ENCODE results near the gene CTSC.

The CTSC gene

DNA sequence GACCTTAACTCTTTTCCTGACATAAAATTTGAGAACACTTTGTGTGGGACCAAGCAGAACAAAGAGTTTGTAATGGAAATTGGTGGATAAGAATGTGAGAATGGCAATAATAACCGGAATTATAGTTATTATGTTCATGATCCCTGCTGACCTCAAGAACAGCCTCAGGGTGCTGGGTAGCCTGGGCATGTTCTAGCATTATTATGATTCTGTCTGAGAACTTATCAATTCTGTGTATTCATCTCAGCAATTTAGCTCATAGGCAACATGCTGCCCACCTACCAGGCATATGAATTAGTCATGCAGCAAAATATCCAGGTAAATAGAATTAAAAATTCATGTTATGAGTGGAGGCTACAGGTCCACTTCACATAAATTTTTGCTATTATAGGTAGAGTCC is 61.9 kb downstream of the CTSC start:
- DNase-seq (ENCODE audit: low read depth) = no peak
- TF ChIP-seq POLR2A (IDR thresholded peaks at IDR 0.05; ENCODE audit: extremely low read depth, insufficient read length) = no peak
- TF ChIP-seq, protein P1, sequence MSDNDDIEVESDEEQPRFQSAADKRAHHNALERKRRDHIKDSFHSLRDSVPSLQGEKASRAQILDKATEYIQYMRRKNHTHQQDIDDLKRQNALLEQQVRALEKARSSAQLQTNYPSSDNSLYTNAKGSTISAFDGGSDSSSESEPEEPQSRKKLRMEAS (IDR thresholded peaks at IDR 0.05; ENCODE audit: low read depth, low read length) = no peak
- no peak overlapping the region for H3K4me3 ChIP-seq (ENCODE audit: low read depth, low read length)

DNA sequence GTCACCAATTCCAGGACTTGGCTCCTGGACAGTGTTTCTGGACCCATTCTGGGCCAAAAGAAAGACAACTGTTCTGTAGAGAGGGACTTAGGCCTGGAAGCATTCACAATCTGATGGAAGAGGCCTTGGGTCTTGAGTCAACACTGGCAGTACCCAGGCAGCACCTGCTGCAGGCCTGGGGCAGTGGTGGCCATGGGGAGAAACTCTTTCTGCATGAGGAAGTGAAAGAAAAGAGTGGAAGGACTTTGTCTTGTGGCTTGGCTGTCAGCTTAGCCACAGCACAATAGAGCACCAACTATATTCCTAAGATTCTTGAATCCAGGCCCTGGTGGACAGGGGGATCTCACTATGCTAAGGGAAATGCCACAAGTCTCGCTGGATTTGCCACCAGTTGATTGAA is 70.6 kb downstream of the CTSC start:
- DNase-seq (ENCODE audit: low read depth) = peak; percentile 19
- no peak overlapping the region for H3K4me3 ChIP-seq (ENCODE audit: low read depth, low read length)
- TF ChIP-seq, protein P2, sequence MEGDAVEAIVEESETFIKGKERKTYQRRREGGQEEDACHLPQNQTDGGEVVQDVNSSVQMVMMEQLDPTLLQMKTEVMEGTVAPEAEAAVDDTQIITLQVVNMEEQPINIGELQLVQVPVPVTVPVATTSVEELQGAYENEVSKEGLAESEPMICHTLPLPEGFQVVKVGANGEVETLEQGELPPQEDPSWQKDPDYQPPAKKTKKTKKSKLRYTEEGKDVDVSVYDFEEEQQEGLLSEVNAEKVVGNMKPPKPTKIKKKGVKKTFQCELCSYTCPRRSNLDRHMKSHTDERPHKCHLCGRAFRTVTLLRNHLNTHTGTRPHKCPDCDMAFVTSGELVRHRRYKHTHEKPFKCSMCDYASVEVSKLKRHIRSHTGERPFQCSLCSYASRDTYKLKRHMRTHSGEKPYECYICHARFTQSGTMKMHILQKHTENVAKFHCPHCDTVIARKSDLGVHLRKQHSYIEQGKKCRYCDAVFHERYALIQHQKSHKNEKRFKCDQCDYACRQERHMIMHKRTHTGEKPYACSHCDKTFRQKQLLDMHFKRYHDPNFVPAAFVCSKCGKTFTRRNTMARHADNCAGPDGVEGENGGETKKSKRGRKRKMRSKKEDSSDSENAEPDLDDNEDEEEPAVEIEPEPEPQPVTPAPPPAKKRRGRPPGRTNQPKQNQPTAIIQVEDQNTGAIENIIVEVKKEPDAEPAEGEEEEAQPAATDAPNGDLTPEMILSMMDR (IDR thresholded peaks at IDR 0.05; ENCODE audit: low read depth, low read length) = no peak
- no peak for TF ChIP-seq POLR2A (IDR thresholded peaks at IDR 0.05; ENCODE audit: extremely low read depth, insufficient read length)

DNA sequence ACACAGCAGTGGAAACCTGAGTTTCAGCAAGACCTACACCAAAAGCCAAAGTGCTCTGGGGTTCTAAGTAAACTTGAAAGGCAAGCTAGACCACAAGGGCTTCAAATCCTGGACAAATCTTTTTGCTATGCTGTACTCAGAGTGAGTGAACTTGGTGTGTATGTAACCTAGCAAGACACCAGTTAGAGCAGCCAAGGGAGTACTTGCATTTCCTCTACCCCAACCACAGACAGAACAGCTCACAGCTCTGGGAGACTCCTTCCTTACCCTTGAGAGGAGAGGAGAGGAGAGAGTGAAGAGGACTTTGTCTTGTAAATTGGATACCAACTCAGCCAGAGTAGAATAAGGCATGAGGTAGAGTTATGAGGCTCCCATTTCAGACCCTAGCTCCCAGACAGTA is 71.4 kb downstream of the CTSC start:
- no peak for DNase-seq (ENCODE audit: low read depth)
- TF ChIP-seq, protein P2 (IDR thresholded peaks at IDR 0.05; ENCODE audit: low read depth, low read length) = no peak
- no peak for TF ChIP-seq POLR2A (IDR thresholded peaks at IDR 0.05; ENCODE audit: extremely low read depth, insufficient read length)
- TF ChIP-seq MYC (IDR thresholded peaks at IDR 0.05; ENCODE audit: low read depth, low read length) = no peak
- TF ChIP-seq, protein P1 (IDR thresholded peaks at IDR 0.05; ENCODE audit: low read depth, low read length) = no peak
- no peak overlapping the region for H3K4me3 ChIP-seq (ENCODE audit: low read depth, low read length)

DNA sequence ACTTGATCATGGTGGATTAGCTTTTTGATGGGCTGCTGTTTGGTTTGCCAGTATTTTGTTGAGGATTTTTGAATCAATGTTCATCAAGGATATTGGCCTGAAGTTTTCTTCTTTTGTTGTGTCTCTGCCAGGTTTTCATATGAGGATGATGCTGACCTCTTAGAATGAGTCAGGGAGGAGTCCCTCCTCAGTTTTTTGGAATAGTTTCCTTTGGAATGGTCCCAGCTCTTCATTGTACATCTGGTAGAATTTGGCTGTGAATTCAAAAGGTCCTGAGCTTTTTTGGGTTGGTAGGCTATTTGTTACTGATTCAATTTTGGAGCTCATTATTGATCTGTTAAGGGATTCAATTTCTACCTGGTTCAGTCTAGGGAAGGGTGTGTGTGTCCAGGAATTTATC is 78.1 kb downstream of the CTSC start:
- TF ChIP-seq, protein P2 (IDR thresholded peaks at IDR 0.05; ENCODE audit: low read depth, low read length) = no peak
- no peak for TF ChIP-seq POLR2A (IDR thresholded peaks at IDR 0.05; ENCODE audit: extremely low read depth, insufficient read length)
- H3K4me3 ChIP-seq (ENCODE audit: low read depth, low read length) = no peak overlapping the region
- no peak for DNase-seq (ENCODE audit: low read depth)

DNA sequence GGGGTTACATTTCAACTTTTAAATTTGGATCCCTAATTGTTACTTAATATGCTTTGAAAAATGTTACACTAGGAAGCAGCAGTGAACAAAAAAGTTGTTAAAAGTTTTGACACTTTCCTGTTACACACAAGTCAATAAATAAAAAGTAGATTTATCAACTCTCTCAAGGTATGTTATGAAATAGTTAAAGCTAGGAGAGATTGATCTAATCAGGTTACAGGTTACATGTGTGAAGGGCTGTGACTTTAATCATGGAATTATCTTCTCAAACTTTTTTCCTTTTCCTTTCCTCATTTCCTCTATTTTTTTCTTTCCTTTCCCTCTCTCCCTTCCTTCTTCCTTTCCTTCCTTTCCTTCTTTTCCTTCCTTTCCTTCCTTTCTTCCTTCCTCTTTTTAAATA is 85.3 kb downstream of the CTSC start:
- no peak for DNase-seq (ENCODE audit: low read depth)
- H3K4me3 ChIP-seq (ENCODE audit: low read depth, low read length) = no peak overlapping the region
- no peak for TF ChIP-seq MYC (IDR thresholded peaks at IDR 0.05; ENCODE audit: low read depth, low read length)

DNA sequence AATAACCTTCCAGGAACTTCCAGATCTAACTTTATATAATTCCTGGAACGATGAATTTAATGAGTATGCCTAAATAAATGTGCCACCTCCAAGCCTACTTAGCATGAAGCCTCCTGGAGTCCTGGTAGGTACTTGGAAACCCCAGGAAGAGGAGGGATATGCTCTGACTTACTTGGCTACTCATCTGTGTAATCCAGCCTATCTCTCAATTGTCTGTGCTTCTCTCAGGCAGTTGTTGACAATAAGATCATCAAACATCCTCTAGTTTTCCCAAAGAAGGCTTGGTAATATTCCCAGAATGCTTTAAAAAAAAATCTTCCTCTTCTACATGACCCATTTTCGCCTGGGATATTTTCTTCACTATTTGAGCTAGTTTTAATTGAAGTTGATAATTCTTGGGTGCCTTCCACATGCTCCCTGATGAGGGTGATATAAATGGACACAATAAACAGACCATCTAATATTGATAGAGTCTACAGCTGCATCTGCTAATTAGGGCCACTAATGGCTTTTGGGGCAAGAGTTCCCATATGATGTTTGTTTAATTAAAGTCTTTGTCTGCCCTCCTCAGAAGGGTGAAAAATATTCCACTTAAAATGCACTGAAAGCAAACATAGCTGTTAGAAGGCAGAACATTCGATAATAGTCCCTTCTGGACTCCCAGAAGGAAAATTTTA is 86.8 kb downstream of the CTSC start:
- no peak for DNase-seq (ENCODE audit: low read depth)
- no peak overlapping the region for H3K4me3 ChIP-seq (ENCODE audit: low read depth, low read length)
- TF ChIP-seq, protein P2 (IDR thresholded peaks at IDR 0.05; ENCODE audit: low read depth, low read length) = no peak
- TF ChIP-seq, protein P1 (IDR thresholded peaks at IDR 0.05; ENCODE audit: low read depth, low read length) = no peak
- TF ChIP-seq POLR2A (IDR thresholded peaks at IDR 0.05; ENCODE audit: extremely low read depth, insufficient read length) (no peak), MYC (IDR thresholded peaks at IDR 0.05; ENCODE audit: low read depth, low read length) (no peak)

DNA sequence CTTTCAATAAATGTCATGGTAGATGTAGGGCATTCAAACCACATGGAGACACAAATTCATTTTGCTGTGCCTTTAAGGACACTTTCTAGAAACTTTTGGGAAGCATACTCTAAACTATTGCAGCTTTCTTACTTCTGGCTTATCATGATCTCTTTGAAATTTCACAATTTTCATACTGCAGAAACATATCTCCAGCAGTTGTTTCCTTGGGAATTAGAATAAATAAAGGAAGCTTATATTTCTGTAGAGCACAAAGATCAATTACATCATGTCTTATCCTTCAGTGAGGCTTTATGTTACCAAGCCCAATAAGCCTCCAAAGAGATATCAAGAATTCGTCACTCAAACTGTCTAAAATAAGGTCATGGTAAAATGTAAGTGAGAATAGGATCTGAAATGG is 87.8 kb downstream of the CTSC start:
- TF ChIP-seq POLR2A (IDR thresholded peaks at IDR 0.05; ENCODE audit: extremely low read depth, insufficient read length) (no peak), MYC (IDR thresholded peaks at IDR 0.05; ENCODE audit: low read depth, low read length) (no peak)
- TF ChIP-seq, protein P1 (IDR thresholded peaks at IDR 0.05; ENCODE audit: low read depth, low read length) = no peak
- TF ChIP-seq, protein P2 (IDR thresholded peaks at IDR 0.05; ENCODE audit: low read depth, low read length) = no peak
- H3K4me3 ChIP-seq (ENCODE audit: low read depth, low read length) = no peak overlapping the region
- DNase-seq (ENCODE audit: low read depth) = no peak
